Ovary (tissue), 3 donors: ENCODE measurements around the gene MRTFA.
"Not testable (repeated sequence)": the region's sequence is repeated elsewhere in the genome, so short reads cannot be mapped to it uniquely, and the experiment has no call there.

Source experiments
- CTCF ChIP-seq, 3 donors: fragments of 450-650 bp in 2 of 3; fragments of 200-600 bp in 1 of 3; IDR thresholded peaks; one replicate each; pipeline versions ENCODE4 v1.5.1 to v1.8.0; 2016 to 2022; ENCODE audit warnings: antibody characterized with exemption in 3 of 3, mild to moderate bottlenecking in 1 of 3
- EP300 ChIP-seq: sonication (generic); formaldehyde crosslinking; IDR thresholded peaks from one replicate; pipeline ENCODE4 v1.6.1; 2017; ENCODE audit warnings: antibody characterized with exemption
- donor health status: DM: no; HTN: no; CAD: no.

- TF ChIP-seq CTCF (IDR thresholded peaks at IDR 0.05); EP300: not testable (repeated sequence)
Measured at GRCh38 chr22:40584766-40585165, 51.8 kb downstream of the MRTFA start.
